ENCODE measurements around the gene CAMSAP3.

DNA sequence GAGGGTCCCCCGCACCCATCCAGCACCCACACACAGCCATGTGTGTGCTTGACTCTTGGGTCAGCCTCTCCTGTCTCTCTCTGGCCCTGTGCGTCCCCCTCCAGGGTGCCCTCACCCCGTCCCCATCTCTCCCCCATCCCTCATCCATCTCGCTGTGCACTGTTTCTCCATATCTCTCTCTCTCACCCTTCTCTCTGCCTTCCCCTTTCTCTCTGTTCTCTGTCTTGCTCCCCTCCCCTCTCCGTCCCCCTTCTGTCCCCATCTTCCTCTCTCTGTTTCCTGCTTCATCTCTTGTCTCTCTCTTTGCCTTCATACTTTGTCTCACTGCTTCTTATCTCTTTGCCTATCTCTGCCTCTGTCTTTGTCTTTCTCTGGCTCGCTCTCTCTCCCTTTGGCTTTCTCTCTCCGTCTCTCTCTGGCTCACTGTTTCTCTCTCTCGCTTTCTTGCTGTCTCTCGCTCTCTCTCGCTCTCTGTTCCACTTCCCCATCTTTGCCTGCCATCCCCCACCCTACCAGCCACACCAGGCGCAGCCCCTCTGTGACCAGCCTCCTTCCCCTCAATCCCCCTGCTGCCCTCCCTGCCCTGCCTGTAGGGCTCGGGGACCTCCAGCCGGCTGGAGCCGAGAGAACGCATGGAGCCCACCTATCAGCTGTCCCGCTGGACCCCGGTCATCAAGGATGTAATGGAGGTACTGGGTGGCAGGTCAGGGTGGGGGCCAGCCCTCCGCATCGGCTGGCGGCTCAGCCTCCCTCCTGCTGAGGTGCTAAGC lies 50.2 kb downstream of the CAMSAP3 start:
- TF ChIP-seq, protein P1, sequence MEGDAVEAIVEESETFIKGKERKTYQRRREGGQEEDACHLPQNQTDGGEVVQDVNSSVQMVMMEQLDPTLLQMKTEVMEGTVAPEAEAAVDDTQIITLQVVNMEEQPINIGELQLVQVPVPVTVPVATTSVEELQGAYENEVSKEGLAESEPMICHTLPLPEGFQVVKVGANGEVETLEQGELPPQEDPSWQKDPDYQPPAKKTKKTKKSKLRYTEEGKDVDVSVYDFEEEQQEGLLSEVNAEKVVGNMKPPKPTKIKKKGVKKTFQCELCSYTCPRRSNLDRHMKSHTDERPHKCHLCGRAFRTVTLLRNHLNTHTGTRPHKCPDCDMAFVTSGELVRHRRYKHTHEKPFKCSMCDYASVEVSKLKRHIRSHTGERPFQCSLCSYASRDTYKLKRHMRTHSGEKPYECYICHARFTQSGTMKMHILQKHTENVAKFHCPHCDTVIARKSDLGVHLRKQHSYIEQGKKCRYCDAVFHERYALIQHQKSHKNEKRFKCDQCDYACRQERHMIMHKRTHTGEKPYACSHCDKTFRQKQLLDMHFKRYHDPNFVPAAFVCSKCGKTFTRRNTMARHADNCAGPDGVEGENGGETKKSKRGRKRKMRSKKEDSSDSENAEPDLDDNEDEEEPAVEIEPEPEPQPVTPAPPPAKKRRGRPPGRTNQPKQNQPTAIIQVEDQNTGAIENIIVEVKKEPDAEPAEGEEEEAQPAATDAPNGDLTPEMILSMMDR (IDR thresholded peaks at IDR 0.05) = no peak
- no peak for TF ChIP-seq HOXB13 (CRISPR knock-in tag; IDR thresholded peaks at IDR 0.05; ENCODE audit: low read depth)
- TF ChIP-seq, protein P2, sequence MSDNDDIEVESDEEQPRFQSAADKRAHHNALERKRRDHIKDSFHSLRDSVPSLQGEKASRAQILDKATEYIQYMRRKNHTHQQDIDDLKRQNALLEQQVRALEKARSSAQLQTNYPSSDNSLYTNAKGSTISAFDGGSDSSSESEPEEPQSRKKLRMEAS (IDR thresholded peaks at IDR 0.05) = no peak
- TF ChIP-seq MAFK (IDR thresholded peaks at IDR 0.05; ENCODE audit: partially characterized antibody) = no peak
- no peak for TF ChIP-seq SREBF2 (IDR thresholded peaks at IDR 0.05)
- no peak for TF ChIP-seq EP300 (IDR thresholded peaks at IDR 0.05)
- no peak for TF ChIP-seq FOSB (CRISPR knock-in tag; IDR thresholded peaks at IDR 0.05)
- no peak for TF ChIP-seq MYC (IDR thresholded peaks at IDR 0.05; ENCODE audit: borderline replicate concordance, low read length)
- TF ChIP-seq POLR2A (IDR thresholded peaks at IDR 0.05; ENCODE audit: low read length) = no peak
- TF ChIP-seq, protein P3, sequence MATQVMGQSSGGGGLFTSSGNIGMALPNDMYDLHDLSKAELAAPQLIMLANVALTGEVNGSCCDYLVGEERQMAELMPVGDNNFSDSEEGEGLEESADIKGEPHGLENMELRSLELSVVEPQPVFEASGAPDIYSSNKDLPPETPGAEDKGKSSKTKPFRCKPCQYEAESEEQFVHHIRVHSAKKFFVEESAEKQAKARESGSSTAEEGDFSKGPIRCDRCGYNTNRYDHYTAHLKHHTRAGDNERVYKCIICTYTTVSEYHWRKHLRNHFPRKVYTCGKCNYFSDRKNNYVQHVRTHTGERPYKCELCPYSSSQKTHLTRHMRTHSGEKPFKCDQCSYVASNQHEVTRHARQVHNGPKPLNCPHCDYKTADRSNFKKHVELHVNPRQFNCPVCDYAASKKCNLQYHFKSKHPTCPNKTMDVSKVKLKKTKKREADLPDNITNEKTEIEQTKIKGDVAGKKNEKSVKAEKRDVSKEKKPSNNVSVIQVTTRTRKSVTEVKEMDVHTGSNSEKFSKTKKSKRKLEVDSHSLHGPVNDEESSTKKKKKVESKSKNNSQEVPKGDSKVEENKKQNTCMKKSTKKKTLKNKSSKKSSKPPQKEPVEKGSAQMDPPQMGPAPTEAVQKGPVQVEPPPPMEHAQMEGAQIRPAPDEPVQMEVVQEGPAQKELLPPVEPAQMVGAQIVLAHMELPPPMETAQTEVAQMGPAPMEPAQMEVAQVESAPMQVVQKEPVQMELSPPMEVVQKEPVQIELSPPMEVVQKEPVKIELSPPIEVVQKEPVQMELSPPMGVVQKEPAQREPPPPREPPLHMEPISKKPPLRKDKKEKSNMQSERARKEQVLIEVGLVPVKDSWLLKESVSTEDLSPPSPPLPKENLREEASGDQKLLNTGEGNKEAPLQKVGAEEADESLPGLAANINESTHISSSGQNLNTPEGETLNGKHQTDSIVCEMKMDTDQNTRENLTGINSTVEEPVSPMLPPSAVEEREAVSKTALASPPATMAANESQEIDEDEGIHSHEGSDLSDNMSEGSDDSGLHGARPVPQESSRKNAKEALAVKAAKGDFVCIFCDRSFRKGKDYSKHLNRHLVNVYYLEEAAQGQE (IDR thresholded peaks at IDR 0.05) = no peak
